ENCODE measurements around the gene ZNF579.

The ZNF579 gene

DNA sequence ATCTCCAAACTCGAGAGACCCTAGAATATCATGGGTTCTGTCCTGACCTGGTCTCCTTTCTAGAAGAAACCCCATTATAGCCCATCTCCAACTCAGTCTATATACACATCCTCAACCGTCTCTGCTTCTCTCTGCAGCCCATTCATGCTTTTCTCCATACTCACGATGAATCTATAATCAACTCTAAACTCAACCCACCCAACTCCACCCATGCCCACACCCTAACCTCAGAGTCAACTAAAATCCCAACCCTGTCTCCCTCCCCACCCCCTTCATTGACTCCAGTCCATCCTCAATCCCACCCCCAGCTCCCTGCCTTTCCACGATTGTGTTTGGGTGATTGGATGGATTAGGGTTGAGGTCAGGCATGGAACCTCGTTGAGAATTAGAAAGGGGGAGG is 37.1 kb downstream of the ZNF579 start:
- Histone ChIP-seq H3K36me3 (no peaks in the 10 kb centered on the region), H3K4me3 (no peak overlapping the region), H3K4me1 (peaks cover 0 to 23% (median 16%) of the 10 kb centered on the region in 4 donors), H3K27me3 (peaks cover 0 to 53% of the 10 kb centered on the region in 2 donors), H3K27ac (no peak overlapping the region), H3K9me3 (no peaks in the 10 kb centered on the region)
- intact Hi-C loops (cut with DNase I; ENCODE audit: low total_unique reads) = no loop called here
- DNase-seq = no peak
- TF ChIP-seq, protein P1, sequence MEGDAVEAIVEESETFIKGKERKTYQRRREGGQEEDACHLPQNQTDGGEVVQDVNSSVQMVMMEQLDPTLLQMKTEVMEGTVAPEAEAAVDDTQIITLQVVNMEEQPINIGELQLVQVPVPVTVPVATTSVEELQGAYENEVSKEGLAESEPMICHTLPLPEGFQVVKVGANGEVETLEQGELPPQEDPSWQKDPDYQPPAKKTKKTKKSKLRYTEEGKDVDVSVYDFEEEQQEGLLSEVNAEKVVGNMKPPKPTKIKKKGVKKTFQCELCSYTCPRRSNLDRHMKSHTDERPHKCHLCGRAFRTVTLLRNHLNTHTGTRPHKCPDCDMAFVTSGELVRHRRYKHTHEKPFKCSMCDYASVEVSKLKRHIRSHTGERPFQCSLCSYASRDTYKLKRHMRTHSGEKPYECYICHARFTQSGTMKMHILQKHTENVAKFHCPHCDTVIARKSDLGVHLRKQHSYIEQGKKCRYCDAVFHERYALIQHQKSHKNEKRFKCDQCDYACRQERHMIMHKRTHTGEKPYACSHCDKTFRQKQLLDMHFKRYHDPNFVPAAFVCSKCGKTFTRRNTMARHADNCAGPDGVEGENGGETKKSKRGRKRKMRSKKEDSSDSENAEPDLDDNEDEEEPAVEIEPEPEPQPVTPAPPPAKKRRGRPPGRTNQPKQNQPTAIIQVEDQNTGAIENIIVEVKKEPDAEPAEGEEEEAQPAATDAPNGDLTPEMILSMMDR (IDR thresholded peaks at IDR 0.05) = no peak

DNA sequence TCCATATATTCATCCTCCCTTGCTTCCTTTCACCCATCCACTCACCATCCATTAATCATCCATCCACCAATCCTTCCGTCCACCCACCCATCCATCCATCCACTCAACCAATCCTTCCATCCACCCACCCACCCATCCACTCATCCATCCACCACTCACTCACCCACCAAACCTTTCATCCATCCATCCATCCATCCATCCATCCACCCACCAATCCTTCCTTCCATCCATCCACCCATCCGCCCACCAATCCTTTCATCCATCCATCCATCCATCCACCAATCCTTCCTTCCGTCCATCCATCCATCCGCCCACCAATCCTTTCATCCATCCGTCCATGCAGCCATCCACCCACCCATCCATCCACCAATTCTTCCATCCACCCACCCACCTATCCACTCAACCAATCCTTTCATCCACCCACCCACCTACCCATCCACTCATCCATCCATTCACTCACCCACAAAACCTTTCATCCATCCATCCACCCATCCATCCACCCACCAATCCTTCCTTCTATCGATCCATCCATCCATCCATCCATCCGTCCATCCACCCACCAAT is 38.3 kb downstream of the ZNF579 start:
- no peaks in the 10 kb centered on the region for H3K36me3 ChIP-seq

DNA sequence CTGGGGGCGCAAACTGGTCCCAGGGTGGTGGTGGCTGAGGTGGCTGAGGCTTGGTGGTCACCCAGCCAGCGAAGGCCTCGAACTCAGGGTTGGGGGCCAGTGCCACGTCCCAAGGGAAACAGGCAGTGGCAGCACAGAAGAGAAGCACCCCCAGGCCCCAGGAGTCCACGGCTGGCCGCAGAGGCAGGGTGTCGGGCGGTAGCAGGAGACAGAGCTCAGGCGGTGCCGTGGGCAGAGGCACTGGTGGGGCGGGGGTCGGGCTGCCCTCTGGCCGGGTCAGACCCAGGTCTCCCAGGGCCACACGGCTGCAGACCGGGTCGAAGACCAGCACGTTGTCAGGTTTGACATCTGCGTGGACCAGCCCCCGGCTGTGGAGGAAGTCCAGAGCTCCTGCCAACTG is 39.6 kb downstream of the ZNF579 start:
- no peak overlapping the region for H3K4me3 ChIP-seq
- no peak overlapping the region for H3K27ac ChIP-seq
- H3K9me3 ChIP-seq = no peaks in the 10 kb centered on the region
- TF ChIP-seq, protein P1 (IDR thresholded peaks at IDR 0.05) = no peak
- no peak for DNase-seq
- peaks cover 0 to 5% (median under 1%) of the 10 kb centered on the region in 4 donors for H3K4me1 ChIP-seq
- intact Hi-C loops (cut with DNase I; ENCODE audit: low total_unique reads) = no loop called here
- H3K36me3 ChIP-seq = no peaks in the 10 kb centered on the region
- peaks cover 0 to 57% of the 10 kb centered on the region in 2 donors for H3K27me3 ChIP-seq

More for the DNA sequence above, 38.3 kb downstream of the ZNF579 start:
- H3K4me1 ChIP-seq = peaks cover 0 to 17% (median 9%) of the 10 kb centered on the region in 4 donors
- no peak overlapping the region for H3K27ac ChIP-seq
- intact Hi-C loops (cut with DNase I; ENCODE audit: low total_unique reads) = no loop called here
- no peak for DNase-seq
- H3K27me3 ChIP-seq = peaks cover 0 to 58% of the 10 kb centered on the region in 2 donors
- TF ChIP-seq, protein P1 (IDR thresholded peaks at IDR 0.05) = no peak
- H3K4me3 ChIP-seq = no peak overlapping the region
- no peaks in the 10 kb centered on the region for H3K9me3 ChIP-seq

DNA sequence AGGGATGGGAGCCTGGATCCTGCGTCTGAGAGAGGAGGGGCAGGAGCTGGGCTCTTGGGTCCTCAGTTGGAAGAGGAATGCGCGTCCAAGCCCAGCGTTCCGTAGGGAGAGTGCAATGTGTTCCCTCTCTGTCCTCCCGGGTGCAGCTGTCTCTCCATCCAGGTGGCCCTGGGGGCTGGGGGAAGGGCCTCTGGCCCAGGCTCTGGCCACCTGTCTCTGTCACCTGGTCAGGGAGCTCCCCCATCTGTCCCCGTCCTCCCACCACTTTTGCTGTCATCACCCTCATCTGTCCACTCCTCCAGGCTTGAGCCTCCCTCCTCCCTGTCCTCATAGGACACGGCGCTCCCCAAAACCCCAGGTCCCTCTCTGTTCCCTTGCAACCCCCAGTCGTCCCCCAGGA is 40.0 kb downstream of the ZNF579 start:
- Histone ChIP-seq H3K9me3 (no peaks in the 10 kb centered on the region), H3K27me3 (peaks cover 0 to 55% of the 10 kb centered on the region in 2 donors), H3K27ac (no peak overlapping the region), H3K4me1 (peaks cover 0 to under 1% (median 0%) of the 10 kb centered on the region in 4 donors), H3K36me3 (no peaks in the 10 kb centered on the region), H3K4me3 (no peak overlapping the region)
- TF ChIP-seq, protein P1 (IDR thresholded peaks at IDR 0.05) = no peak
- intact Hi-C loops (cut with DNase I; ENCODE audit: low total_unique reads) = no loop called here
- no peak for DNase-seq

DNA sequence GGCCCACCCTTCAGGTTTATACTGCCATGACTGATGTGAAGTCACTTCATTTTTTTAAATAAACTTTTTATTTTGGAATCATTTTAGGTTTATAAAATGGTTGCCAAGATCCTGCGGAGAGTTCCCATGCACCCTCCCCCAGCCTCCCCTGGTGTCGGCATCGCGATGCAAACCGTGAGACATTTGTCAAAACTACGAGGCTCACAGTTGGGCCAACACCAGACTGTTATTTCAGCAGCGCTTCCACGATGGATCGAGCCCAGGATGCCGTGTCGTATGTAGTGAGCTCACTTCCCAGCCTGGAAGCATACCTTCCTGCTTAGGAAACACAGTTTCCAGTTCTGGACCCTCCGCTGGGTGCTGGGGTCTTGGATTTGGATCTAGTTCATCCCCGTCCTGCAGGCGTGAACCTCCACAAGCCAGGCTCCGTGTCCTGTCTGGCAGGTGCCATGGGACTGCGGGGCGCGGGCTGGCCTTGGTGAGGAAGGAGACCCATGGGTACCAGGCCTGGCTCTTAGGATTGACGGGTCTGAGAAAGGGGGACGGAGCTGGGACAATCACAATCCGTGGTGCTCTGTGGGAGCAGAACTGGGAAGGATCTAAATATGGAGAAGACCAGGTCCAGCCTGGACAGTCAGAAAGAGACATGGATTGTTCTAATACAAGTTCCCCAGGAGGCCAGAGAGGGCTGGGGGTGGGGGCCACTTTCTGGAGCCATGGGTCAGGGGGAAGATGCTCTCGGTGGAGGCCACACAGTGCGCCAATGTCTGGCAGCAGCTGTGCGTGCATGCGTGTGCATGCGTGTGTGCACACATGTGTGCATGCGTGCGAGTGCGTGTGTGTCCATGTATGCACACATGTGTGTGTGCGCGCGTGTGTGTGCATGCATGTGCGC is 41.3 kb downstream of the ZNF579 start:
- Histone ChIP-seq H3K27me3 (peaks cover 0 to 42% of the 10 kb centered on the region in 2 donors), H3K9me3 (no peaks in the 10 kb centered on the region), H3K4me1 (no peaks in the 10 kb centered on the region), H3K27ac (no peak overlapping the region), H3K36me3 (no peaks in the 10 kb centered on the region), H3K4me3 (no peak overlapping the region)
- no peak for DNase-seq
- intact Hi-C loops (cut with DNase I; ENCODE audit: low total_unique reads) = no loop called here
- TF ChIP-seq, protein P1 (IDR thresholded peaks at IDR 0.05) = no peak

Data from tibial artery (tissue), 4 donors.